Activated CD4-positive, alpha-beta T cell treated with anti-CD3 and anti-CD28 coated beads, Interleukin-2, Interleukin-4, amounts not matched to agents 100 ng/mL and 50 ng/mL, durations not matched to agents 16 hours and 8 hours (primary cell): ENCODE measurements around the gene INSR.
A peak's percentile ranks its signal among the peaks of the same experiment; 100 is the strongest.
"Not testable (repeated sequence)": the region's sequence is repeated elsewhere in the genome, so short reads cannot be mapped to it uniquely, and the experiment has no call there.

Source experiments
- DNase-seq: peaks from one replicate; pipeline ENCODE4 v3.0.0-alpha.2; 2020; ENCODE audit warnings: low spot score

Gene INSR

DNA sequence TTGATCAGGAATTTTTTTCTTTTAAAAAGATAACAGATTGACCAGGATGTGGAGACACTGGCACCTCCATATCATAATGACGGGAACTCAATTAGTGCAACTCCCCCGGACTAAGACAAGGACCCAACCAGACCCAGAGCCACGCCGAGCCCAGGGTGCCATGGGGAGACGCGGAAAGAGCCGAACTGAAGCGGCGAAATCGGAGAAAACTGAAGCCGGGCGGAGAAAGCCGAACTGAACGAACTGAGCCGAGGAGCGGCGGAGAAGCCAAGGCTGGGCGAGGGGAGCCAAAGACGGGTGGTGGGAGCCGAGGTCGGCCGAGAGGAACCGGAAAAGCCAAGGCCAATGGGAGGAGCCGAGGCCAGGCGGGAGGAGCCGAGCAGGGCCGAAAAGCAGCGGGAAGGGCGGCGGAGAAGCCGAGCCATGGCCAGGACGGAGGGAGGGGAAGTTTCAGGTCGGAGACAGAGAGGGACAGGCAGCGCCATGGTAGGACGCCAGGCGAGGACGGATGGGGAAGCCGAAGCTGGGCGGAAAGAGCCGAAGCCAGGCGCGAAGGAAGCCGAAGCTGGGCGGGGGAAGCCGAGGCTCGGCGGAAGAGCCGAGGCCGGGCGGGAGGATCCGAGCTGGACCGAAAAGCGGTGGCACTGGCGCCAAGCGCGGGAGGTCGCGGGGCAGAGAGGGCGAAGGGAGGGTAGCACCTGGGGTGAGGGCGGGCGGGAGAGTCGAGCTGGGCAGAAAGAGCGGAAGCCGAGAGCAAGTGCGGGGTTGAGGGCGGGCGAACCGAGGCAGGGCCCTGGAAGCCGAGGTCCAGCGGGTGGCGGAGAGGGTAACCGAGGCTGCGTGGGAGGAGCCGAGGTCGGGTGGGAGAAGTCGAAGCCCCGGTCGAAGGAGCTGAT lies 195.3 kb downstream of the INSR start:
- DNase-seq, result peak; percentile 88

DNA sequence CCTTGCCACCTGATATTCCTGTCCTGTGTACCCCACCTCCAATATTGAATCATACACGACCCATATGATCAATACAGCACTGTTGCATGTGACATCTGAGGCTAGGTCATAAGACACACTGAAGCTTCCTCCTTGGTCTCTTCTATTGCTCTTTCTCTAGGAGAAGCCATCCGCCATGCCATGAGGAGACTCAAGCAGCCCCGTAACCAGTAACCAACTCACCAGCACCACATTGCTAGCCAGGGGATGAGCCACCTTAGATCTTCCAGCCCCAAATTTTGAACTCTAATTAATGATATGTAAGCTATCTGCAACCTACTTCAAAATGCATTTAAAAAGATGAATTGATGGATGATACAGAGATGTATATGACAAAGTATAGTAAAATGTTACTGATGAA lies 196.1 kb downstream of the INSR start:
- no peak for DNase-seq

- no peak for DNase-seq
These were observed 205.2 kb downstream of the INSR start for GRCh38 chr19:7088999-7089398.

DNA sequence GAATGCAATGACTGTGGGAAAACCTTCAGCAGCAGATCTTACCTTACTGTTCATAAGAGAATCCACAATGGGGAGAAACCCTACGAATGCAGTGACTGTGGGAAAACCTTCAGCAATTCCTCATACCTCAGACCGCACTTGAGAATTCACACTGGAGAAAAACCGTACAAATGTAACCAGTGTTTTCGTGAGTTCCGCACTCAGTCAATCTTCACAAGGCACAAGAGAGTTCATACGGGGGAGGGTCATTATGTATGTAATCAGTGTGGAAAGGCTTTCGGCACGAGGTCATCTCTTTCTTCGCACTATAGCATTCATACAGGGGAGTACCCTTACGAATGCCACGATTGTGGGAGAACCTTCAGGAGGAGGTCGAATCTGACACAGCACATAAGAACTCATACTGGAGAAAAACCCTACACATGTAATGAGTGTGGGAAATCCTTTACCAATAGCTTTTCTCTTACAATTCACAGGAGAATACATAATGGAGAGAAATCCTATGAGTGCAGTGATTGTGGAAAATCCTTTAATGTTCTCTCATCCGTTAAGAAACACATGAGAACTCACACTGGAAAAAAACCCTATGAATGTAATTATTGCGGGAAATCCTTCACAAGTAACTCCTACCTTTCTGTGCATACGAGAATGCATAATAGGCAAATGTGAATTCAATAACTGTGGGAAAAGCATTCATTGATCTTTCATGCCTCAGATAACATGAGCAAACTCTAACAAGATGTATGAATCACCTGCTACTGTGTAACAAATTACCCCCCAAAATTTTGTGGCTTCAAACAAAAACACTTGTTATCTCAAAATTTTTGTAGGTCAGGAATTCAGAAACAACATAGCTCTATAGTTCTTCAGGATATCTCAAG lies 210.9 kb downstream of the INSR start:
- no peak for DNase-seq

- no peak for DNase-seq
These were observed 216.2 kb downstream of the INSR start for GRCh38 chr19:7078008-7078407.

- DNase-seq, result no peak
These were observed 218.1 kb downstream of the INSR start for GRCh38 chr19:7076151-7076550.

DNA sequence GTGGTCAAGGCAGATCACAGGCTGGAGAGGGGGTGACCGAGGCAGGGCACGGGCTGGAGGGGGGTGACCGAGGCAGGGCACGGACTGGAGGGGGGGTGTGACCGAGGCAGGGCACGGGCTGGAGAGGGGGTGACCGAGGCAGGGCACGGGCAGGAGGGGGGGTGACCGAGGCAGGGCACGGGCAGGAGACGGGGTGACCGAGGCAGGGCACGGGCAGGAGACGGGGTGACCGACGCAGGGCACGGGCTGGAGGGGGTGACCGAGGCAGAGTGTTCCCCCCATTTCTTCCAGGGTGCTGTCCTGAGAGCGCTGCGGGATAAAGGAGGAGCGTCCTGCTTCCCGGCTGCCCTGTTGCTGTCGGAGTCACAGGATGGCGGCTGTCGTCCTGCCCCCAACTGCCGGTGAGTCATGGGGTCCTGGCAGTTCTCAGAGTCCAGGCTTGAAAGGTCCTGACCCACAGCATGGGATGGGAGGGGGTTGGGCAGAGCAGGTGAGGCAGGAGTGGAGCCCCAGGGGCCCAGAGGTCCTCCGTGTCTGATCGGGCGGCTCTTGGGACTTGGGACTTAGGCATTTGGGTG lies 219.4 kb downstream of the INSR start:
- no peak for DNase-seq

DNA sequence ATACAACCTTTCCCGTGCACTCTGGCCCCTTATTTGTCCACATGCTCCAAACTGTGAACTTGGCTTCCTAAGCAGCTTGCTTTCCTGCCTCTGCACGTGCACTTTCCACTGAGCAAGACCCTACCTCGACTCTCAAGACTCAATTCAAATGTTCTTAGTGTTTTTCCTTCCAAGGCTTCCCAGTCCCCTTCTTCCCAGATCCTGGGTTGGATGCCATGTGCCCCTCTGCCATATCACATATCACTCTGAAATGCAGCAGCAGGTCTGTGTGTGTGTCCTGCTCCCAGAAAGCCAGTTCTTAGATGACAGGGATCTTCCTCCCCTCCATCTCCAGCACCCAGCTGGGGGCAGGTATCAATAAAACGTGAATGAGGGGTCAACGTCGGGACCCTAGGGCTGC lies 221.7 kb downstream of the INSR start:
- DNase-seq, result no peak

GRCh38 chr19:7069904-7070226 lies 224.3 kb downstream of the INSR start:
- DNase-seq, result no peak

DNA sequence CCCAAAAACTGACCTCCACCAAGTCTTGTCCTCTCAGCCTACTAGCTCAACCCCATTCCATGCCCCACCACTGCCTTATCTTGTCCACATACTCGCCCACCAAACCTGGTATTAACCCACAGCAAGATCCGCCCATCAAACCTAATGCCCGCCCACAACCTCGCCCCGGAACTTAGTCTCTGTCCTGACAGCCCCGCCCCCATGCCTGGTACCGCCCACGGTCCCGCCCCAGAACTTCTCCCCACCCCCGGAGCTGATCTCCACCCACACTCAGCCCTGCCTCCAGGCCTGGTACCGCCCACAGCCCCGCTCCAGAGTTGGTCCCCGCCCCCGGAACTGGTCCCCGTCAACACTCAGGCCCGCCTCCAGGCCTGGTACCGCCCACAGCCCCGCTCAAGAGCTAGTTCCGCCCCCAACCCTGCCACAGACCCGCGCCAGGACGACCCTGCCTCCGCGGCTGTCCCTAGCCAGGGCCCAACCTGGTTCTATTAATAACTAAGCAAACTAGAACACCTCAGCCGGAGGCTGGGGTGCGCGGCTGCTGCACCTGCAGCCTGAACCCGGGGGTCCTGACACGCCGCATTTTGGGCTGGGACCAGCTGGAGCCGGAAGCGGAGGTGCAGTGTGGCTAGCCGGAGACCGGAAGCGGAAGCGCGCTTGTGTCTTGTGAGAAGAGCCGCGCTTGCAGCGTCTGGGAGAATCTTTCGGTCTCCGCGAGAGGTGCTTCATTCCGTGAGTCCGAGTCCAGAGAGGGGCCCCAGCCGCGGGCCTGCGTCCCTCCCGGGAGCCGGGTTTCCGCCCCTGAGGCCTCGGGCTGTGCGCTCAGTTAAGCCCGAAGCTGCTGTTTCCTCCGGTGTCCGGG lies 224.9 kb downstream of the INSR start, which contains the start of gene ZNF557:
Gene ZNF557 (plus strand): TSS at position 662 of the 862 bp plus-strand sequence. CDS start 5,372 bp downstream, outside the sequence.
- peak; percentile 99 for DNase-seq

GRCh38 chr19:7068599-7068998 lies 225.6 kb downstream of the INSR start:
- no peak for DNase-seq

DNA sequence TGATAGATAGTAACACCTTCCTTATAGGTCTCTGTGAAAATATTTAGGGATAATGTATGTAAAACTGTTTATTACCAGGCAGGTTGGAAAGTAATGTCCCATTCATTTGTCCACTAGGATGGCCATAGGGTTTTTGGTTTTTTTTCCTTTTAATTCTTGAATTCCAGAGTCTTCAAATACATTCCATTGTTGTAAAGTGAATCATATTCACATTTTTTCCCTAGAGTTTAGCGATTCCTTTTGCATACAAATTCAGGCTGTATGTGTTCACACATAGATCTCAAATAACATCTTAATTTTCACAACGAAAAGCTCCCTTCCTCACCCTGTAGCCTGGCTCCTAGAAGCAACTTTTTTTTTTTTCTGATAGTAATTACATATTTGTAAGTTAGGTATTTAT lies 226.5 kb downstream of the INSR start:
- no peak for DNase-seq

GRCh38 chr19:7067122-7067521 lies 227.1 kb downstream of the INSR start:
- not testable (repeated sequence) for DNase-seq

DNA sequence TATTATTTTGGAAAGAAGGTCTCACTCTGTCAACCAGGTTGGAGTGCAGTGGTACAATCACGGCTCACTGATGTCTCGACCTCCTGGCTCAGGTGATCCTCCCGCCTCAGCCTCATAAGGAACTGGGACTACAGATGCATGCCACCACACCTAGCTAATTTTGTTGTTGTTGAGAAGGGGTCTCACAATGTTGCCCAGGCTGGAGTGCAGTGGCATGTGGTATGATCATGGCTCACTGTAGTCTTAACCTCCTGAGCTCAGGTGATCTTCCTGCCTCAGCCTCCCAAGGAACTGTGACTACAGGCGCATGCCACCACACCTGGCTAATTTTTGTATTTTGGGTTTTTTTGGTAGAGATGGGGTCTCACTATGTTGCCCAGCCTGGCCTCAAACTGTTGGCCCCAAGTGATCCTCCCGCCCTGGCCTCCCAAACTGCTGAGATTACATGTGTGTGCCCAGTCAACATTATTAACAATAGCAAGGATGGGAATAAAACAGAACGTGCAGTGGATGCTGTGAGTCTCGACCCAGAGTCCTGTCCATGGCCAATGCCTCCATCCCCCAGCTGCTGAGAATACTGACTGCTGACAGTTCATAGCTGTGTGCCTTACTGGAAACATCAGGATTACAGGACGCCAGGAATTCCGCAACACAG lies 230.3 kb downstream of the INSR start:
- DNase-seq, result no peak

DNA sequence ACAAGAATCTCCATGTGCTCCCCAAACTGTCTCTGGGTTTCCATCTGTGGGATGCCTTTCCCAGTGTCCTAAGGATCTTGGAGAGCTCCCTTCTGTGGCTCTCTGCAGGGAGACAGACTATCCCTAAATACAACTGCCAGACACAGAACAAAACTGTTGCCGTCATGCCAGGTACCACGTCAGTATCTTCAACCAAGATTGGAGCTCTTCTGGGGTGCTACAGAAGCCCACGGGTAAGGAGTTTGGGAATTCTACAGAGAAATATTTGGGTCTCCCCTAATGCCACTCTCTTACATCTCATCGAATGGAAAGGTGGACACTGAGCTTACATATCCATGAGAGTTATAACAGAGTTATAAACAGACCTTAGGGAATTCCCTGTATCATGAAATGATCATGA lies 230.9 kb downstream of the INSR start:
- no peak for DNase-seq
